Measurements from ENCODE around the gene MORN3.

The MORN3 gene

DNA sequence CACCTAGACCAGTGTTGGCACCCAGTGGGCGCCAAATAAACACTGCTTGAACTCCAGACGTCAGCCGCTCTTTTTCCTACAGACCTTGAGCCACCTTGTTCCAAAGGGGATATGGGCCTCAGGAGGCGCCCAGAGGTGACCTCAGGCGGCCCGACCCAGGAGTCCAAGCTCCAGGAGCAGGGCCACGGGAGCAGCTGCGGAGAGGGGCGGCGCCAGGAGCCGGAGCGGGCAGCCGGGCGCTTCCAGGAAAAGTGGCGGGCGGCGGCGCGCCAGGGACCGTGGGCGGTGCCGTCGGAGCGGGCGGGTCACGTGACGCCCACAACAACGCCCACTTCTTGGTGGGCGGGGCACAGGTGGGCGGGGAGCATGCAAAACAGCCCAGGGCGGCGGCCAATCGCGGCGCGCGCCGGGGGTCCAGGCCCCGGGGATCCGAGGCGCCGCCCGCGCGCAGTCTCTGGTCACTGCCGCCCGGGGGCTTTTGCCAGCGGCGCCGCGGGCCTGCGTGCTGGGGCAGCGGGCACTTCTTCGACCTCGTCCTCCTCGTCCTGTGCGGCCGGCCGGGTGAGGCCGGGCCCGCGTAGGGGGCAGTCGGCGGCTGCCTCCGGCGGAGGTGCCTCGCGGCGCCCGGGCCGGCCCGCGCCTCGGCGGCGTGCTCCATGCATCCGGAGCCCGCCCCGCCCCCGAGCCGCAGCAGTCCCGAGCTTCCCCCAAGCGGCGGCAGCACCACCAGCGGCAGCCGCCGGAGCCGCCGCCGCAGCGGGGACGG, 43.2 kb downstream of the MORN3 start, which contains the start of gene ORAI1:
ORAI1 (plus strand) TSS at position 444 of the 766 bp plus-strand sequence.
- CTCF ChIA-PET: interaction anchor here (1.1 to 7.1 kb wide), 17 partner anchors 11 to 132 kb away, joined by 3 to 96 read pairs (median 6); partner anchors contain the start of gene MORN3
- Mint-ChIP-seq H3K9me3 (no peaks in the 10 kb centered on the region), H3K4me1 (peaks cover 45% of the 10 kb centered on the region), H3K27me3 (no peaks in the 10 kb centered on the region), H3K36me3 (peaks cover 35% of the 10 kb centered on the region), H3K27ac (peak within 1 kb of the TSS; percentile 96), H3K4me3 (peak within 1 kb of the TSS; percentile 97)
- DNase-seq: peak; percentile 96

DNA sequence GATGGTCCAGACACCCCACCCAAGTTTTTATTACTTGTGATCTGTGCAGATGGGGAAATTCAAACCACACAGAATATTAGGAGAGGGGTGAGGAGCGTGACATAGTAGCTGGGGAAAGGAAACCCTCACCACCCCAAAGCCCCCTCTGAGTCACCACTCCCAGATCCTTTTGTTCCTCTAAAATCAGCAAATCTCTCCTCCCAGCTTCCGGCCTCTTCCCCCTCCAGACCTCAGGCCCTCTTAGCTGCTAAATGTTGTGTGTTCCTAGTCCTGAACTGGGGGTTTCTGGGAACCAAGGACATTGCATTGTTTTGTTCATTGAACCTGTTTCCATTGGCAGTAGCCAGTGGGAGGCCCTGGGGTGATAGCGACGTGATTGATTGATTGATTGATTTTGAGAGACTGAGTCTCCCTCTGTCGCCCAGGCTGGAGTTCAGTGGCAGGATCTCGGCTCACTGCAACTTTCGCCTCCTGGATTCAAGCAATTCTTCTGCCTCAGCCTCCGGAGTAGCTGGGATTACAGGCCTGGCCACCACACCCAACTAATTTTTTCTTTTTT, 49.0 kb downstream of the MORN3 start:
- no peak overlapping the region for H3K4me3 Mint-ChIP-seq
- H3K27me3 Mint-ChIP-seq: no peaks in the 10 kb centered on the region
- CTCF ChIA-PET: interaction anchor here (1.3 to 6.0 kb wide), 2 partner anchors 66 to 126 kb away, joined by 3 to 61 read pairs; no protein-coding TSS in a partner anchor
- peaks cover 27% of the 10 kb centered on the region for H3K4me1 Mint-ChIP-seq
- H3K27ac Mint-ChIP-seq: peak overlapping the region; percentile 62
- peaks cover 2% of the 10 kb centered on the region for H3K36me3 Mint-ChIP-seq
- no peaks in the 10 kb centered on the region for H3K9me3 Mint-ChIP-seq
- DNase-seq: no peak

DNA sequence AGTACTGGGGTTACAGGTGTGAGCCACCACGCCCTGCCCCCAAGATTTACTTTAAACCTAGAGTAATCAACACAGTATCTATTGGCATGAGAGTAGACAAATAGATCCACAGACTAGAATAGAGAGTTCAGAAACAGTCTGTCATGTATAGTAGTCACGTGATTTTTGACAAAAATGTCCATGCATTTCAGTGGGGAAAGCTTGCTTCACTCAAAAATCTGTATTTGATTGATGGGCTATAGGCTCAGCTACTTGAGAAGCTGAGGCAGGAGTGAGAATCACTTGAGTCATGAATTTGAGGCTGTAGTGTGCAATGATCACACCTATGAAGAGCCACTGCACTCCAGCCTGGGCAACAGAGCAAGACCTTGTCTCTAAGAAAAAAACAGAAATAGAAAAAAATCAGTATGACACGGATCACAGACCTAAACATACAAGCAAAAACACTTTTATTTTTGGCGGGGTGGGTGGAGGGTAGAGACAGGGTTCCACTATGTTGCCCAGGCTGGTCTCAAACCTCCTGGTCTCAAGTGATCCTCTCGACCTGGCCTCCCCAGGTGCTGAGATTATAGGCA, 50.7 kb downstream of the MORN3 start:
- peaks cover 4% of the 10 kb centered on the region for H3K36me3 Mint-ChIP-seq
- DNase-seq: no peak
- H3K27ac Mint-ChIP-seq: peak overlapping the region; percentile 74
- H3K9me3 Mint-ChIP-seq: no peaks in the 10 kb centered on the region
- H3K27me3 Mint-ChIP-seq: no peaks in the 10 kb centered on the region
- CTCF ChIA-PET: interaction anchor here (1.0 to 6.0 kb wide), 2 partner anchors 11 to 65 kb away, joined by 3 to 61 read pairs; no protein-coding TSS in a partner anchor
- H3K4me1 Mint-ChIP-seq: peaks cover 28% of the 10 kb centered on the region
- H3K4me3 Mint-ChIP-seq: no peak overlapping the region

DNA sequence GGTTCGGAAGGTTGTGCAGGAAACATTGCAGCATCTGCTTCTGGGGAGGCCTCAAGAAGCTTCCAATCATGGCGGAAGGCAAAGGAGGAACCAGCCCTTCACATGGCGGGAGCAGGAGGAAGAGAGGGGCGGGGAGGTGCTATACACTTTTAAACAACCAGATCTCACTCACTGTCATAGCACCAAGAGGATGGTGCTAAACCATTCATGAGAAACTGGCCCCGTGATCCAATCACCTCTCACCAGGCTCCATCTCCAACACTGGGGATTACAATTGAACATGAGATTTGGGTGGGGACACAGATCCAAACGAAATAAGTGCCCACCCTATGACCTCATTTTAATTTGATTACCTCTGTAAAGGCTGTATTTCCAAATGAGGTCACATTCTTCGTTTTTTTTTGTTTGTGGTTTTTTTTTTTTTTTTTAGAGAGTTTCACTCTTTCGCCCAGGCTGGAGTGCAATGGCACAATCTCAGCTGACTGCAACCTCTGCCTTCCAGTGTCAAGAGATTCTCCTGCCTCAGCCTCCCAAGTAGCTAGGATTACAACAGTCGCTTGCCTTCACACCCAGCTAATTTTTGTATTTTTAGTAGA, 54.5 kb downstream of the MORN3 start:
- peaks cover 8% of the 10 kb centered on the region for H3K27me3 Mint-ChIP-seq
- no peaks in the 10 kb centered on the region for H3K9me3 Mint-ChIP-seq
- CTCF ChIA-PET: interaction anchor here (0.7 kb wide), 1 partner anchor 63 kb away, joined by 5 read pairs; no protein-coding TSS in a partner anchor
- no peak overlapping the region for H3K4me3 Mint-ChIP-seq
- H3K27ac Mint-ChIP-seq: no peak overlapping the region
- no peak for DNase-seq
- H3K36me3 Mint-ChIP-seq: peaks cover 4% of the 10 kb centered on the region
- H3K4me1 Mint-ChIP-seq: peaks cover 29% of the 10 kb centered on the region

DNA sequence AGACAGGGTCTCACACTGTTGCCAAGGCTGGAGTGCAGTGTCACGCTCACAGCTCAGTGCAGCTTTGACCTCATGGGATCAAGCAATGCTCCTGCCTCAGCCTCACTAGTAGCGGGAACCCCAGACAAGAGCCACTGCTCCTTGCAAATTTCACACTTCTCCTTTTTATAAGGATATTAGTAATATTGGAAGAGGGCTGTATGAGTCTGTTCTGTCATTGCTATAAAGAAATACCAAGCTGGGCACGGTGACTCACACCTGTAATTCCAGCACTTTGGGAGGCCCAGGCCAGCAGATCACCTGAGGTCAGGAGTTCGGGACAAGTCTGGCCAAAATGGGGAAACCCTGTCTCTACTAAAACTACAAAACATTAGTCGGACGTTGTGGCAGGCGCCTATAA, 56.0 kb downstream of the MORN3 start:
- no peak overlapping the region for H3K27ac Mint-ChIP-seq
- no peak overlapping the region for H3K4me3 Mint-ChIP-seq
- H3K4me1 Mint-ChIP-seq: peaks cover 24% of the 10 kb centered on the region
- DNase-seq: no peak
- H3K9me3 Mint-ChIP-seq: no peaks in the 10 kb centered on the region
- H3K36me3 Mint-ChIP-seq: peaks cover 4% of the 10 kb centered on the region
- H3K27me3 Mint-ChIP-seq: peaks cover 8% of the 10 kb centered on the region
- CTCF ChIA-PET: no interaction called here

DNA sequence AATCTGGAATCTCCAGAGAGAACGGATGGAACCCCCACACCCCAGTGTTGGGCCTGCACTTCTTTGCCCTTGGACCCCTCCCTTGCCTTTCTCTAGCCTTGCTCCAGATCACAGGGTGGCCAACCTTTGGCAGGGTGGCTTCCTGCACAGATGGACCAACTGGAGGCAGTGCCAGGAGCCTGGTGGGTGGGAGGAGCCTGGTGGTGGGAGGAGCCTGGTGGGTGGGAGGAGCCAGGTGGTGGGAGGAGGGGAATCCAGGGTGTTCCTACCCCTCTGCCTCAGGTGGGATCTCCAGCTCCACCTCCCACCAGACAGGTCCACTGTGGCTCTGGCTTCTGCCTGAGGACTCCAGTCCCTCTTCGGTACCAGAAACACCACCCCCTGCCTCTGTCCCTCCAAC, 58.1 kb downstream of the MORN3 start:
- DNase-seq: peak; percentile 47
- CTCF ChIA-PET: interaction anchor here (2.1 kb wide), 1 partner anchor 59 kb away, joined by 6 read pairs; no protein-coding TSS in a partner anchor

DNA sequence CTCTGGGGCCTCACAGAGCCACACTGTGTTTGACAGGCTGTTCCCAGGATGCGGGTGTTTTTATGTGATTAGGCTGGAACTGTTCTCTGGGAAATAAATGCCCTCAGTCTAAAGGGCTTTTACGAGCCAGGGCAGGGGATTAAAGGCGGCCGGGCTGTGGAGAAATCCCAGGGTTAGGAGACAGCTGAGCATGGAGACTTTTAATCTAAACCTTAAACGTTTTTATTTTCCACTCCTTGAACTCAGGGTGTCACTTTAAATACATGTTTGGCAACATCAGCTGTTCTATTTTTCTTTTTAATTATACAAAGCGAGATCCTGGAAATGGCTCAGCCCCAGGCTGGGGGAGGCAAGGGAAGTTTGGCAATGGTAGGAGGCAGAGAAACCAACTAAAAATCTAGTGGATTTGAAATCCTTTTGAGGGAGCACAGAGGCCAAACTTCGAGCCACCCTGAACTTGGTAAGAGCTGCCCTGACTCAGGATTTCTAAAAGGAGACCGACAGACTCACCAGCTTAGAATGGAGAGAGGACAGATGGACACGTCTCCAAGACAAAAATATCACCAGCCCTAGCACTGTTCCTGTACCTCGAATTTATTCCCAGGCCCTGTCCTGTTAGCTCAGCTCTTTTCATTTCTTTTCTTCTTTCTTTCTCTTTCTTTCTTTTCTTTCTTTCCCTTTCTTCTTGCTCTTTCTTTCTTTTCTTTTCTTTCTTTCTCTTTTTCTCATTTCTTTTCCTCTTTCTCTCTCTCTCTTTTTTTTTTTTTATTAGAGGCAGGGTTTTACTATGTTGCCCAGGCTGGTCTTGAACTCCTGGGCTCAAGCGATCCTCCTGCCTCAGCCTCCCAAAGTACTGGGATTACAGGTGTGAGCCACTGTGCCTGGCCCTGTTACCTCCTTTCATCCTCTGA, 59.0 kb downstream of the MORN3 start:
- Mint-ChIP-seq H3K4me1 (peaks cover 13% of the 10 kb centered on the region), H3K27me3 (peaks cover 14% of the 10 kb centered on the region), H3K27ac (no peak overlapping the region), H3K4me3 (no peak overlapping the region), H3K36me3 (peaks cover 2% of the 10 kb centered on the region), H3K9me3 (no peaks in the 10 kb centered on the region)
- DNase-seq: no peak
- CTCF ChIA-PET: interaction anchor here (2.1 kb wide), 1 partner anchor 58 kb away, joined by 6 read pairs; no protein-coding TSS in a partner anchor

More for the DNA sequence above, 58.1 kb downstream of the MORN3 start:
- Mint-ChIP-seq H3K36me3 (peaks cover 4% of the 10 kb centered on the region), H3K27me3 (peaks cover 14% of the 10 kb centered on the region), H3K9me3 (no peaks in the 10 kb centered on the region), H3K27ac (no peak overlapping the region), H3K4me1 (peaks cover 18% of the 10 kb centered on the region), H3K4me3 (no peak overlapping the region)

DNA sequence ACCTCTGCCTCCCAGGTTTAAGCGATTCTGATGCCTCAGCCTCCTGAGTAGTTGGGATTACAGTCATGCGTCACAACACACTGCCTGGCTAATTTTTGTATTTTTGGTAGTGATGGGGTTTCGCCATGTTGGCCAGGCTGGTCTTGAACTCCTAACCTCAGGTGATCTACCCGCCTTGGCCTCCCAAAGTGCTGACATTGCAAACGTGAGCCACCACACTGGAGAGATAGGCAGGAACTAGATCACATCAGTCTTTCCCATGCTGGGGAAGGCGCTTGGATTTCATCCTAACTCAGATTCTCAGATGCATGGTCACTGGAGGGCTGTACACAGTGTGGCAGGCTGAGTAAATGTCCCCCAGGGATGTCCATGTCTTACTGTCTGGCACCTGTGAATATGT, 61.2 kb downstream of the MORN3 start:
- no peaks in the 10 kb centered on the region for H3K9me3 Mint-ChIP-seq

DNA sequence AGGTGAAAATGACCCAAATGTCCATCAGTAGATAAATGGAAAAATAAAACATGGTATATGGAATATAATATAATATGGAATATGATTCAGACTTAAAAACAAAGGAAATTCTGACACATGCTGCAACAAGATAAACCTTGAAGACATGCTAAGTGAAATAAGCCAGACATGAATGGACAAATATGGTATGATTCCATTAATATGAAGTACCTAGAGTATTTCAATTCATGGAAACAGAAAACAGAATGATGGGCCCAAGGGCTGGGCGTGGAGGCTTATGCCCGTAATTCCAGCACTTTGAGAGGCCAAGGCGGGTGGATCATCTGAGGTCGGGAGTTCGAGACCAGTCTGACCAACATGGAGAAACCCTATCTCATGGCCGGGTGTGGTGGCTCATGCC, 65.9 kb downstream of the MORN3 start:
- peaks cover 10% of the 10 kb centered on the region for H3K27me3 Mint-ChIP-seq
- peaks cover 6% of the 10 kb centered on the region for H3K4me1 Mint-ChIP-seq
- no peak for DNase-seq
- CTCF ChIA-PET: no interaction called here
- no peaks in the 10 kb centered on the region for H3K9me3 Mint-ChIP-seq
- H3K36me3 Mint-ChIP-seq: peaks cover 5% of the 10 kb centered on the region
- H3K4me3 Mint-ChIP-seq: no peak overlapping the region
- H3K27ac Mint-ChIP-seq: no peak overlapping the region

More for the DNA sequence above, 61.2 kb downstream of the MORN3 start:
- Mint-ChIP-seq H3K4me1 (peaks cover 4% of the 10 kb centered on the region), H3K27me3 (peaks cover 18% of the 10 kb centered on the region), H3K36me3 (peaks cover 1% of the 10 kb centered on the region), H3K4me3 (no peak overlapping the region), H3K27ac (no peak overlapping the region)
- CTCF ChIA-PET: interaction anchor here (1.3 kb wide), 1 partner anchor 10 kb away, joined by 3 read pairs; no protein-coding TSS in a partner anchor
- DNase-seq: no peak

DNA sequence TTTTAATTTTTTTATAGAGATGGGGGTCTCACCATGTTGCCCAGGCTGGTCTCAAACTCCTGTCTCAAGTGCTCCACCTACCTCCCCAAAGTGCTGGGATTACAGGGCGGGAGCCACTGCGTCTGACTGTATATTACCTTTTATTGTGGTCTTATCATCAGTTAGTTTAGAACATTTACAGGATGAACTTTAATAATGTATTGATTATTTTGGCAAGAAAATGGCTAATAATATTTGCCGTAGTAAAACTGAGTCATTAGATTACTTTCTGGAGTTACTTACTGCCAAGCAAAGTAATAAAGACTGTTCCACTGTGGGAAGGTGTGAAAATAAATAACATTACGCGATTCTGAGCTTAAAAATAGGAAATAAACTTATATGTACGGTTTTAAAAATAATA, 66.7 kb downstream of the MORN3 start:
- Mint-ChIP-seq H3K36me3 (peaks cover 5% of the 10 kb centered on the region), H3K4me3 (no peak overlapping the region), H3K4me1 (peaks cover 8% of the 10 kb centered on the region), H3K27me3 (peaks cover 10% of the 10 kb centered on the region), H3K9me3 (no peaks in the 10 kb centered on the region), H3K27ac (no peak overlapping the region)
- DNase-seq: no peak
- CTCF ChIA-PET: no interaction called here

DNA sequence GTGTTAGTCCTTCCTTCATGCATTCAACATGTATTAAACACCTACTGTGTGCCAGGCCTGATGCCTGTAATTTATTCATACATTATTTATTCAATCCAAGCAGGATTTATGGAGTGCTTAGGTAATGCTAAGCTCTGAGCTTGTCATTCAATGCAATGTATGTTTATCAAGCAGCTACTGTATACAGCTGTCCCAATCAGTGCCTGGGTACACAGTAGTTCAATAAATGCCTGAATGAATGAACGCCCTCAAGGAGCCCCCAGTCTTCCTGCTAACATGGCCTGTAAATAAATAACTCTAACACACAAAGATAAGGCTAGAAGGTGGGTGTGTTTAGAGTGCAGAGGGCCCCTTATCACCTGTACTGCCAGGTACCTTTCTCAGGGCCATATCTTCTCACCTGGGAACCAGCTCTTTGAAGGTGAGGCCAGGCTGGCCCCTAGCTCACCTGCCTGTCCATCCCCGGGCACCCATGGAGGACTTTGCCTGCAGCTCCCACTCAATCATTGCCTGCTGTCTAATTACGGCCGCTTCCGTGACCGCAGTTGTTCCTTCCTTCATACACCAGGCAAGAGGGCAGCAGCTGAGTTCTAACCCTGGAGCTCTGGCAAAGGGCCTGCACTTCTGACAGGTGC, 68.6 kb downstream of the MORN3 start:
- no peak for DNase-seq
- Mint-ChIP-seq H3K9me3 (no peaks in the 10 kb centered on the region), H3K4me1 (peaks cover 8% of the 10 kb centered on the region), H3K27me3 (peaks cover 4% of the 10 kb centered on the region), H3K27ac (no peak overlapping the region), H3K4me3 (no peak overlapping the region), H3K36me3 (peaks cover 13% of the 10 kb centered on the region)
- CTCF ChIA-PET: interaction anchor here (0.9 to 1.0 kb wide), 3 partner anchors 10 to 23 kb away, joined by 3 read pairs; no protein-coding TSS in a partner anchor
